Endothelial cell of umbilical vein (primary cell): Measurements from ENCODE around the gene ATP2B2. TPM values are rescaled to one million over a fixed set of nuclear protein-coding genes. Genes with fewer than 3 reads are reported as not detected.

Source experiments
- BruUV-seq: library from RNA; stranded (reverse); fragments of 400-500 nt; replicated peaks from 2 replicates; lab custom pipeline; 2021; lab: Mats Ljungman, UMichigan
- CTCF ChIA-PET: fragments of 300-600, 350-600 bp; sonication (Branson Sonifier 250); formaldehyde crosslinking; loops from one replicate; lab custom pipeline; 2021; ENCODE audit warnings: antibody characterized with exemption, inconsistent platforms; lab: Charles Lee
- POLR2A ChIA-PET: fragments of 300-600, 350-600 bp; sonication (Branson Sonifier 250); formaldehyde crosslinking; loops from one replicate; lab custom pipeline; 2021; ENCODE audit warnings: antibody characterized with exemption, inconsistent platforms; lab: Charles Lee
- DNase-seq: peaks from one replicate; pipeline ENCODE4 v3.0.0-alpha.2; 2011; ENCODE audit warnings: low read depth, low spot score
- FAIRE-seq: peaks from 2 replicates; lab custom pipeline; 2011; peaks lifted over from hg19 to GRCh38; lab: Jason Lieb, UNC
- H2AFZ ChIP-seq: 2 replicates; pipeline ENCODE4 v1.6.0; 2012; ENCODE audit warnings: low read depth, low read length, control low read depth, inconsistent platforms
- H3K27ac ChIP-seq: 2 replicates; pipeline ENCODE4 v1.5.1; 2011; ENCODE audit warnings: low read depth, mild to moderate bottlenecking, control low read depth, low read length, moderate library complexity; ENCODE audit not compliant: insufficient read depth
- H3K27me3 ChIP-seq, 2 experiments: 2 replicates each; pipeline versions ENCODE4 v1.6.0 to v1.6.1; 2011; ENCODE audit warnings: low read length in 2 of 2, mixed read lengths in 1 of 2; ENCODE audit not compliant: control insufficient read depth in 2 of 2, insufficient read depth in 2 of 2
- H3K36me3 ChIP-seq, 2 experiments: 2 replicates in 1 of 2; 3 replicates in 1 of 2; pipeline ENCODE4 v1.5.1; 2011; ENCODE audit warnings: low read length in 2 of 2, mild to moderate bottlenecking in 1 of 2, moderate library complexity in 1 of 2; ENCODE audit not compliant: control insufficient read depth in 2 of 2, insufficient read depth in 2 of 2; ENCODE audit errors: extremely low read depth in 1 of 2
- H3K4me1 ChIP-seq: 3 replicates; pipeline ENCODE4 v1.5.1; 2011; ENCODE audit warnings: mild to moderate bottlenecking, low read length; ENCODE audit not compliant: control insufficient read depth, insufficient read depth; ENCODE audit errors: extremely low read depth
- H3K4me2 ChIP-seq: 2 replicates; pipeline ENCODE4 v1.6.1; 2011; ENCODE audit warnings: low read length, control low read depth, mixed read lengths; ENCODE audit not compliant: insufficient read depth
- H3K4me3 ChIP-seq, 3 experiments: fragments of 200-600 bp in 1 of 3; sonication (generic), shearing (Covaris generic) in 1 of 3; replicated peaks in 1 of 3; 2 replicates each; pipeline ENCODE4 v1.5.1; 2011 to 2016; ENCODE audit warnings: control low read depth in 3 of 3, low read length in 3 of 3, mild to moderate bottlenecking in 2 of 3, inconsistent platforms in 1 of 3, low read depth in 1 of 3, moderate library complexity in 1 of 3; ENCODE audit not compliant: insufficient read depth in 1 of 3
- H3K79me2 ChIP-seq: 2 replicates; pipeline ENCODE4 v1.6.0; 2012; ENCODE audit warnings: low read length, inconsistent platforms; ENCODE audit not compliant: control insufficient read depth, insufficient read depth
- H3K9ac ChIP-seq: replicated peaks from 2 replicates; pipeline ENCODE3; 2011; ENCODE audit warnings: low read length, control low read depth; ENCODE audit not compliant: insufficient read depth; ENCODE audit errors: extremely low read depth
- H3K9me1 ChIP-seq: replicated peaks from 3 replicates; pipeline ENCODE4 v1.6.0; 2011; ENCODE audit warnings: mild to moderate bottlenecking, low read length; ENCODE audit not compliant: control insufficient read depth, insufficient read depth; ENCODE audit errors: extremely low read depth
- H3K9me3 ChIP-seq: replicated peaks from 2 replicates; pipeline ENCODE4 v1.5.1; 2012; ENCODE audit warnings: low read length, inconsistent platforms; ENCODE audit not compliant: control insufficient read depth, insufficient read depth
- H4K20me1 ChIP-seq: replicated peaks from 2 replicates; pipeline ENCODE3; 2011; ENCODE audit warnings: mild to moderate bottlenecking, low read length; ENCODE audit not compliant: control insufficient read depth, insufficient read depth; ENCODE audit errors: extremely low read depth
- EZH2 ChIP-seq: IDR thresholded peaks from 2 replicates; pipeline ENCODE4 v1.6.1; 2012; ENCODE audit warnings: borderline replicate concordance, low read depth, mild to moderate bottlenecking, moderate library complexity, low read length, inconsistent platforms; ENCODE audit not compliant: severe bottlenecking
- FOS ChIP-seq: IDR thresholded peaks from 2 replicates; pipeline ENCODE4 v1.6.1; 2011; ENCODE audit warnings: mild to moderate bottlenecking, low read length, moderate library complexity, borderline replicate concordance; ENCODE audit not compliant: insufficient read depth
- GATA2 ChIP-seq: IDR thresholded peaks from 2 replicates; pipeline ENCODE4 v1.7.0; 2011; ENCODE audit warnings: low read depth, mild to moderate bottlenecking, moderate library complexity, mixed read lengths, low read length; ENCODE audit not compliant: insufficient read length, insufficient read depth
- JUN ChIP-seq: IDR thresholded peaks from 2 replicates; pipeline ENCODE4 v1.6.1; 2011; ENCODE audit warnings: borderline replicate concordance, low read depth; ENCODE audit not compliant: insufficient read length, insufficient read depth
- MYC ChIP-seq: IDR thresholded peaks from one replicate; pipeline ENCODE4 v1.6.1; 2011; ENCODE audit warnings: mild to moderate bottlenecking, low read depth, low read length
- POLR2A ChIP-seq: IDR thresholded peaks from 2 replicates; pipeline ENCODE4 v1.6.1; 2012; ENCODE audit warnings: low read depth, mild to moderate bottlenecking, control low read depth, low read length
- POLR2AphosphoS5 ChIP-seq: IDR thresholded peaks from 2 replicates; pipeline ENCODE4 v1.6.1; 2012; ENCODE audit warnings: low read depth, mild to moderate bottlenecking, control low read depth, low read length, moderate library complexity; ENCODE audit not compliant: insufficient read depth
- dilution Hi-C: fragments of 300-500 bp; cut with MboI; formaldehyde crosslinking; loops from one replicate; pipeline ENCODE4 v1.15.0; 2019; ENCODE audit warnings: low sequenced_read_pairs; ENCODE audit not compliant: extremely low pct_ligation_motif_present
- intact Hi-C: fragments of 100-400 bp; cut with micrococcal nuclease; formaldehyde crosslinking; loops from one replicate; pipeline ENCODE4 v1.10.0; 2022
- polyA plus RNA-seq, 4 experiments: library from polyadenylated mRNA; depleted of rRNA in 3 of 4; stranded (reverse) in 3 of 4; unstranded in 1 of 4; fragments of >200 nt; gene quantifications; 2 replicates each; pipeline versions ENCODE4 v1.2.1 to v1.2.3, GENCODE V29; 2011 to 2012; ENCODE audit warnings: missing spikeins in 1 of 4
- total RNA-seq: library from RNA; stranded (reverse); gene quantifications from 2 replicates; pipeline ENCODE4 v1.2.3, GENCODE V29; 2021
- TF ChIP-seq, protein P1 (sequence below), 2 donors: IDR thresholded peaks; 1 replicate in 1 of 2; 2 replicates in 1 of 2; pipeline ENCODE4 v1.5.1; 2011; ENCODE audit warnings: low read length in 2 of 2, mild to moderate bottlenecking in 2 of 2, moderate library complexity in 2 of 2, control low read depth in 1 of 2, inconsistent platforms in 1 of 2, low read depth in 1 of 2; ENCODE audit not compliant: insufficient read depth in 1 of 2; ENCODE audit errors: extremely low read depth in 1 of 2
- TF ChIP-seq, protein P2 (sequence below): IDR thresholded peaks from 2 replicates; pipeline ENCODE4 v1.6.1; 2011; ENCODE audit not compliant: insufficient read depth, insufficient read length

ATP2B2 gene
- total and polyA plus RNA-seq, 2 donors (not counting 3 experiments of a cell fraction or from before 2014, with no cell fraction given) = not detected

GRCh38 chr3:10390641-10391373, 114.6 kb downstream of the ATP2B2 start:
- H3K4me2 ChIP-seq = no peak overlapping the region
- no peak for TF ChIP-seq GATA2
- TF ChIP-seq MYC = no peak
- TF ChIP-seq, protein P1, sequence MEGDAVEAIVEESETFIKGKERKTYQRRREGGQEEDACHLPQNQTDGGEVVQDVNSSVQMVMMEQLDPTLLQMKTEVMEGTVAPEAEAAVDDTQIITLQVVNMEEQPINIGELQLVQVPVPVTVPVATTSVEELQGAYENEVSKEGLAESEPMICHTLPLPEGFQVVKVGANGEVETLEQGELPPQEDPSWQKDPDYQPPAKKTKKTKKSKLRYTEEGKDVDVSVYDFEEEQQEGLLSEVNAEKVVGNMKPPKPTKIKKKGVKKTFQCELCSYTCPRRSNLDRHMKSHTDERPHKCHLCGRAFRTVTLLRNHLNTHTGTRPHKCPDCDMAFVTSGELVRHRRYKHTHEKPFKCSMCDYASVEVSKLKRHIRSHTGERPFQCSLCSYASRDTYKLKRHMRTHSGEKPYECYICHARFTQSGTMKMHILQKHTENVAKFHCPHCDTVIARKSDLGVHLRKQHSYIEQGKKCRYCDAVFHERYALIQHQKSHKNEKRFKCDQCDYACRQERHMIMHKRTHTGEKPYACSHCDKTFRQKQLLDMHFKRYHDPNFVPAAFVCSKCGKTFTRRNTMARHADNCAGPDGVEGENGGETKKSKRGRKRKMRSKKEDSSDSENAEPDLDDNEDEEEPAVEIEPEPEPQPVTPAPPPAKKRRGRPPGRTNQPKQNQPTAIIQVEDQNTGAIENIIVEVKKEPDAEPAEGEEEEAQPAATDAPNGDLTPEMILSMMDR (IDR thresholded peaks at IDR 0.05; ENCODE audit: extremely low read depth in 1 of 2, insufficient read depth in 1 of 2, low read depth in 1 of 2, low read length in 2 of 2) = no peak
- no peak for TF ChIP-seq FOS
- no peak for TF ChIP-seq JUN
- TF ChIP-seq POLR2AphosphoS5 = no peak
- TF ChIP-seq POLR2A = no peak
- TF ChIP-seq, protein P2, sequence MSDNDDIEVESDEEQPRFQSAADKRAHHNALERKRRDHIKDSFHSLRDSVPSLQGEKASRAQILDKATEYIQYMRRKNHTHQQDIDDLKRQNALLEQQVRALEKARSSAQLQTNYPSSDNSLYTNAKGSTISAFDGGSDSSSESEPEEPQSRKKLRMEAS = no peak
- TF ChIP-seq EZH2 = no peak
- H3K9ac ChIP-seq = no peak overlapping the region
- no peaks in the 10 kb centered on the region for H3K4me1 ChIP-seq
- H4K20me1 ChIP-seq = no peaks in the 10 kb centered on the region
- ChIA-PET CTCF (no interaction called here), POLR2A (no interaction called here)
- intact Hi-C loops (no loop called here), dilution Hi-C loops (no loop called here)
- no peaks in the 10 kb centered on the region for H3K9me3 ChIP-seq
- no peaks in the 10 kb centered on the region for H3K79me2 ChIP-seq
- no peak overlapping the region for H3K4me3 ChIP-seq
- H3K27me3 ChIP-seq = no peaks in the 10 kb centered on the region
- no peak overlapping the region for H2AFZ ChIP-seq
- FAIRE-seq = no peak
- no TSS peak for BruUV-seq
- H3K36me3 ChIP-seq = no peaks in the 10 kb centered on the region
- DNase-seq = no peak
- no peak overlapping the region for H3K27ac ChIP-seq
- no peaks in the 10 kb centered on the region for H3K9me1 ChIP-seq
